ENCODE data around the gene TSPAN1.

The TSPAN1 gene

DNA sequence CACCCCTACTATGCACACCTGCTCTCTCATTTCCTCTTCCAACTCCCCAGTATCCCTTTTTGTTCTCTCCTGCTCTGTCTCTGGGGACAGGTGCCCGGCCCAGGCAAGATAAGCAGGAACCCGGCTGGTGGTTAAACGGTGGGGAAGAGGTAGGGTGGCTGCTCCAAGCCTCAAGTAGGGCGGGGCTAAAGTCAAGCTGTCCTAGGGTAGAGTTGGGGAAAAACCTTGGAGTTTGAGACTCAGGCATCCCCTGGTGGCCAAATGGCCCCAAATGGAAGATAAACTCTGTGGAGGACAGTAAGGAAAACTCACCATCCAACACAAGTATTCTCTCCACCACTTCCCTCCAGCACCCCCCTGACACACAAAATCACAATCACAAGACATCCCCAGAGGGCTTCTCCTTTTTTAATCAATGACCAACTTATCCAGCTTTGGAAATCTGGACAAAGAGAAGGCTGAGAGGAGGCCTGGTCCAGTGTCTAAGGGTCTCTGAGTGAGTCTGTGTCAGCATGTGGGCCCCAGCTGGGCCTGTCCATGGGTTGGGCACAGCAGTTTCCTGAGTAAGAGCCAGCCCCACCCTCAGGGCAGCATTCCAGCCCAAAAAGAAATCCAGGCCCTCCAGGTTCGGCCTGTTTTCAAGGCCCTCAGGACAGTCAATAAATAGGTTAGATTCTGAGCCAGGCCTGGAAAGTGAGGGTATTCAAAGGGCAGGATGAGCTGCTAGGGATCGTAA is 13.6 kb downstream of the TSPAN1 start:
- DNase-seq, result no peak

DNA sequence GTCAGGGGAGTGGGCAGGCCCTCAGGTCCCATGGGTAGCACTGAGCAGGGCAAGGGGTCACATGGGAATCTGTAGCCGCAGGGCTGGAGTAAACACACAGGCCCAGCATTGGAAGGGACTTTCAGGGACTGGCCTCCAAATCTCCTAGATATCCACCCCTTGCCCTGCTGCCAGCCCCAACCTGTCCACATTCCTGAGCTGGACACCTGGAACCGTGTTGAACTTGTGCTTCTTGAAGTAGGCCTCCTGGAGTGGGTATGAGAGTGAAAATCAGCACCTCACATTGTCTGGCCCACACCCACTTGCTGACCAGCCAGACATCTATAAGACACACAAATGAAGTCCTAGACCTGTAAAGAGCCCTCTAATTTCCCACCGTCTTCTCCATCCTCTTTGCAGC is 15.7 kb downstream of the TSPAN1 start:
- no peak for DNase-seq

GRCh38 chr1:46191033-46191701 is 16.3 kb downstream of the TSPAN1 start:
- no peak for DNase-seq

DNA sequence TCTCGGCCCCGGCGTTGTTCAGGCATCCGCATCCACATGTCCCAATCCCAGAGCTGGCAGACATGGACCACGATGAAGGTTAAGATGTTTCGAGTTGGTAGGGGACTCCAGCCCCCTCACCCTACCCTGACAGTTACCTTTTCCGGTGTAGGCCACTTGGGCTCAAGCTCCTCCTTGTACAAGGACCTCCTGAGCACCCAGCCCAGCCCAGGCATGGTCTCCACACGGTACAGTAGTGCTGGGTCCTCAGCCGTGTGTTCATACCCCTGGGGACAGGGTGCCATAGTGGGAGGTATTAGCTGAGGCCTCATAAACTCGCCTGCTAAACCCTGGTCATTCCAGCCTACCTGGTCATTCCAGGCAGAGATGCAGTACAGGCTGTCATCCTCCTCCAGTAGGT is 17.3 kb downstream of the TSPAN1 start:
- no peak for DNase-seq

DNA sequence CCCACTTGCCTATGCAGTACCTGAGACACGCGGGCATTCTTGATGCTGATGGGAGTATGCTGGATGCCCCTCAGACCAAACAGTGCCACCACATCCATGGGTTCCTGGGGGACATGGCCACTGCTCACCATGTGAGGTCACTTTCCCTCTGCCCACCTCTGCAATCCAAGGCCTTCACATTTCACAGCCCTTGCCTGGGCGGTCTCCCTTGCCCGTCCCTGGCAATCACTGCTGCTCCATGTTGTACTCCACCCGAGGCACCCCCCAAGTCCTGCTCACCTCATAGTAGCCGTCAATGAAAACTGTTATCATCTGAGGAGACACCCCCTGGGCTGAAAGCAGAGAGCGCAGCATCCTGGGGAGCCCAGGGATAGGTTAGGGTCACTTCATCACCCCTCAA is 18.4 kb downstream of the TSPAN1 start:
- no peak for DNase-seq

GRCh38 chr1:46193984-46194570 is 19.2 kb downstream of the TSPAN1 start:
- DNase-seq, result no peak

GRCh38 chr1:46194641-46195193 is 19.8 kb downstream of the TSPAN1 start:
- no peak for DNase-seq

DNA sequence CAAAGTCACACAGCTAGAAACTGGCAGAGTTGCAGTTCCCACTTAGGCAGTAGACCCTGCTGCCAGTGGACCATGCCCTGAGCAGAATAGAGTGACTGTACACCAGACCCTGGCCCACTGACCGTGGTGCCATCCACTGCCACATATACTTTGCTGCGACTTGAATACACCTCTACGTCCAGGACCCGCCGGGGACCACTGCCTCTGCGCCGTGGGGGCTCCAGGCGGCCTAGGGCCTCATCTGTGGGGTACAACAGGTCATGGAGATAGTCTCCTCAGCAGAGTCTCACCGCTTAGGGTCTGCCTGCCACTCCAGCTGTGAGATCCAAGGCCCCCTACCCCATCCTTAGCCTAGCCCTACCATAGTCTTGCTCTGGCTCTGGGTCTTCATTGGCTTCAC is 21.7 kb downstream of the TSPAN1 start:
- DNase-seq, result no peak

DNA sequence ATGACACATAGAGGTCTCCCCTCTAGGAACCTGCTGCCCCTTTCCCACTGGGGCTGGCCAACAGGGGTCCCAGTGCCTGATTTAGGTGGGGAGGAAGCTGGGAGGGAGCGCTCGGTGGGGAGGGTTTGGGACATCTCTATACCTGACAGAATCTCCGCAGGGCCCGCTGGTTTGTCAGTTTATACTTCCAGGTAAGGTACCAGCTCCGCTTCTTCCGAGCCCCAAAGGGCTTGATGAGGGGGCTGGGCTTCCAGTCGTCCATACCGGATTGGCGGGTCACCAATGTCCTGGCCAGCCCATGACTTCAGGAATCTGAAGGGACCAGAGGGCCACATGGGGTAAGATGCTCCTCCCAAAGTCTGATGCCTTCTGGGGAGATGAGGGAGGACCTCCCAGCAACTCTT is 22.7 kb downstream of the TSPAN1 start:
- no peak for DNase-seq

DNA sequence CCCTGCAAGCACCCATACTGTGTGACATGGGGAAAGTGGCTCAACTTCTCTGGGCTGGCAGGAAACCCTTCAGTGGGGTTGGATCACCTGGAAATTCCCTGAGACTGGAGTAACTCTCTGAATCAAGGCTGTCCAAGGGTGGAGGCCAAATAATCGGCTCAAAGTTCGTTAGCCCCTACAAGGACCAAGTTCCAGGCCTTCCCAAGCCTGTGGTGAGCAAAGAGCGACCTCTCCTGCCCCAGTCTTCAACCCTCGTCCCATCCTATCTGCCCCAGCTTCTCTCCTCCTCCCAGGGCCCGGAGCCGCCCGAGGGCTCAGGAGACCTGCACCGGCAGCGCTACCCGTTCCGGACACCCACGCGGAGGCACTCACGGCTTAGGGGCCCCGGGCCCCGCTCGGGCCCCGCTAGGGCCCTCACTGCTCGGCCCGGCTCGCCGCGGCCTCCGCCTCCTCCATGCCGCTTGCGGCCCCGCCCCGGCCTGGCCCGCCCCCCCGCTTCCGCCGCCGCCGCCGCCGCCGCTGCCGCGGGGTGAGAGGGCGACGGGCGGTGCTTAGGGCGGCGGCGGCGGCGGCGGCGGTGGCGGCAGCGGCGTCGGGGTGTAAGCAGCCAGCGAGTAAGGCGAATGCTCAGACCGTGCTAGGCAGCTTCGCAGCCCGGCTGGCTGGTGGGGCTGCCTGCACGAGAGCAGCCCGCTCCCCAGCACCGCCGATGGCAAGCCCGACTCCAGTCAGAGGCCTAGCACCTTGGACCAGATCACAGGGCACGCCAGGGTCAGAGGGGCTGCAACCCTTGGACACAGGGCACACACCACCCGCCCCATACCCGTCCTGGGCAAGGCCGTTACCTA is 23.3 kb downstream of the TSPAN1 start, which contains the start of gene POMGNT1:
Gene POMGNT1, minus strand, starts transcription at position 471 of the 848 bp plus-strand sequence. CDS start 613 bp downstream, outside the sequence.
- DNase-seq, result peak; percentile 69

GRCh38 chr1:46199233-46199749 is 24.4 kb downstream of the TSPAN1 start:
- no peak for DNase-seq

- no peak for DNase-seq
These were observed 29.0 kb downstream of the TSPAN1 start for GRCh38 chr1:46203738-46204405.

- DNase-seq, result no peak
These were observed 29.5 kb downstream of the TSPAN1 start for GRCh38 chr1:46204406-46204742.

GRCh38 chr1:46205141-46205540 is 30.3 kb downstream of the TSPAN1 start:
- no peak for DNase-seq

- DNase-seq, result no peak
These were observed 30.9 kb downstream of the TSPAN1 start for GRCh38 chr1:46205791-46206190.

DNA sequence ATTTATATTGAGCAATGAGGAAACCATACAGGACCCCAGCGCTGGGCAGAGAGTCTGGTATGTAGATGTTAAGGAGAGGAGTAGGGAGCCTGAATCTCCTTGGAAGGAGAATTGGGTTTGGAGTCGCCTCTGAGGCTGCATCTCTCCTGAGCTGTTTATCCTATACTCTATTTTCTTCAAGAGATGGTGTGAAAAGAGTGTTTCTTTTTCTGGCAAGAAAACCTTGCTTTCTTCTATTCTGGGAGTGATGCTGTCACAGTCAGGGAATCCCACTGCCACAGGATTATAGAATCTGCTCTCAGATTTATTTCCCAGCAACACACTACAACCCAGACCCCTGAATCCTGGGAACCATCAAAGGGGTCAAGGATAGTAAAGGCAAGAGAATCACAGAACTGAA is 31.5 kb downstream of the TSPAN1 start:
- DNase-seq, result no peak

GRCh38 chr1:46210561-46210960 is 35.7 kb downstream of the TSPAN1 start:
- DNase-seq, result no peak

DNA sequence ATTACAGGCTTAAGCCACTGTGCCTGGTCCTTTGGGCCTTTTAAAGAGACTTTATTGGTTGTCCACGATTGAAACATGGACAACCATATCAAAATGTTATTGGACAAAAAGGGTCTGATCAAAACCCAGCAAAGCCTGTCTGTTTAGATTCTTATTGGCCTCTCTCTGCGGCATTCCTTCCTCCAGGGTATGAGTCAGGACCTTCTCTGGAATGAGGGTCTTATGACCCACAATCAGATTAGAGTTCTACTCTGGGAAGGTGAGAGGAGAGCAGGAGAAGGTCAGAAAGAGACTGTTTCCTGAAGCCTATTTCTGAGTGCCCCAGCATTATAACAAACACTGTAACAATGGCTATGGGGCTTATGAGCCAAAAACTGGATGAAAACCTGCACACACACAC is 36.2 kb downstream of the TSPAN1 start:
- DNase-seq, result no peak

DNA sequence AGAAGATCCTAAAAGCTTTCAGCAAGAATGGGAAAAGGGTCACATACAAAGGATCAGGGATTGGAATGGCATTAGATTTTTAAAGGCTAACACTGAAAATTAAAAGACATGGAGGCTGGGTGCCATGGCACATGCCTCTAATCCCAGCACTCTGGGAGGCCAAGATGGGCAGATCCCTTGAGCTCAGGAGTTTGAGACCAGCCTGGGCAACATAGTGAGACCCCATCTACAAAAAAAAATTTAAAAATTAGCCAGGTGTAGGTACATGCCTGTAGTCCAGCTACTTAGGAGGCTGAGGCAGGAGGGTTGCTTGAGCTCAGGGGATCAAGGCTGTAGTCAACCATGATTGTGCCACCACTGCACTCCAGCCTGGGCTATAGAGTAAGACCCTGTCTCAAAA is 40.6 kb downstream of the TSPAN1 start:
- DNase-seq, result no peak

- no peak for DNase-seq
These were observed 43.6 kb downstream of the TSPAN1 start for GRCh38 chr1:46218443-46218842.

DNA sequence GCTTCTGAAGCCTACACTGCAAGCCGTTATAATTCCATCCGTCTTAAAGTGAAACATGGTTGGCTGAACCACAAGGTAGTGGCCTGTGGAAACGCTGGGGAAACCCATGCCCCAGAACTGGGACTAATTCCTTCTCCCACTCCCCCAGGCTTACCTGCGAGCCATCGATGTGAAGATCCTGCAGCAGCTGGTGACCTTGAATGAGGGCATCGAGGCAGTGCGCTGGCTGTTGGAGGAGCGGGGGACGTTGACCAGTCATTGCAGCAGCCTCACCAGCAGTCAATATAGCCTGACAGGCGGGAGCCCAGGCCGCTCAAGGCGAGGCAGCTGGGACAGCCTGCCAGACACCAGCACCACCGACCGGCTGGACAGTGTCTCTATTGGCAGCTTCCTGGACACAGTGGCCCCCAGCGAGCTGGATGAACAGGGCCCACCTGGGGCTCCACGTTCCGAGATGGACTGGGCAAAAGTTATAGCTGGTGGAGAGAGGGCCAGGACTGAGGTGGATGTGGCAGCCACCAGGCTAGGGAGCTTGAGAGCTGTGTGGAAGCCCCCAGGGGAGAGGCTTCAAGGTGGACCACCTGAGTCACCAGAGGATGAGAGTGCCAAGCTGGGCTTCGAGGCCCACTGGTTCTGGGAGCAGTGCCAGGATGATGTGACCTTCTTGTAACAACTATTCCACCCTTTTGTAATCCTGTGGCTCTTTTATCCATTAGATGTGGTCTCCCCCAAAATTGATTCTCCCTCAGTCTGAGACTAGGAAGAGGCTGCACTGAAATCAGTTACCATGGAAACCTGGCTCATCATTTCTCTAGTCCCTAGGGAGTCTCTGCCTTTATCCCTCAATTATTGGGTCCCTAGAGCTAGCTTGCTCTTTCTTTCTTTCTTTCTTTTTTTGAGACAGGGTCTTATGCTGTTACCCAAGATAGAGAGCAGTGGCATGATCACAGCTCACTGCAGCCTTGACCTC is 44.9 kb downstream of the TSPAN1 start:
- DNase-seq, result no peak
